Stomach (tissue), 9 donors: ENCODE measurements around the gene NOC2L. TPM values are rescaled to one million over a fixed set of nuclear protein-coding genes. Genes with fewer than 3 reads are reported as not detected.

Experiments
- DNase-seq, 2 donors: peaks; one replicate each; pipeline versions ENCODE4 v3.0.0 to v3.0.0-alpha.2; 2013 to 2019
- H3K27ac ChIP-seq, 5 donors: fragments of 200-600 bp in 4 of 5; sonication (generic) in 4 of 5; one replicate each; pipeline ENCODE4 v1.5.1; 2013 to 2019; ENCODE audit warnings: mild to moderate bottlenecking in 1 of 5, moderate library complexity in 1 of 5
- H3K27me3 ChIP-seq, 3 donors: fragments of 200-600 bp; sonication (generic); one replicate each; pipeline ENCODE4 v1.5.1; 2017 to 2019; ENCODE audit warnings: mixed run types in 1 of 3
- H3K36me3 ChIP-seq, 4 donors: fragments of 200-600 bp; sonication (generic); 1 replicate in 3 of 4; 2 replicates in 1 of 4; pipeline ENCODE4 v1.5.1; 2016 to 2019
- H3K4me1 ChIP-seq, 4 donors: fragments of 200-600 bp; sonication (generic); one replicate each; pipeline ENCODE4 v1.5.1; 2016 to 2019
- H3K4me3 ChIP-seq, 4 donors: fragments of 200-600 bp; sonication (generic) in 3 of 4; one replicate each; pipeline ENCODE4 v1.5.1; 2016 to 2019; ENCODE audit warnings: mild to moderate bottlenecking in 1 of 4
- H3K9me3 ChIP-seq, 4 donors: fragments of 200-600 bp; sonication (generic); one replicate each; pipeline ENCODE4 v1.5.1; 2016 to 2019
- CTCF ChIP-seq, 7 experiments: fragments of 450-650 bp in 4 of 7; fragments of 200-600 bp in 3 of 7; sonication (generic) in 3 of 7; IDR thresholded peaks; one replicate each; pipeline ENCODE4 v1.5.1; 2016 to 2019; ENCODE audit warnings: antibody characterized with exemption in 7 of 7, control low read depth in 2 of 7, mild to moderate bottlenecking in 1 of 7
- EP300 ChIP-seq: sonication (generic); formaldehyde crosslinking; IDR thresholded peaks from one replicate; pipeline ENCODE4 v1.6.1; 2017; ENCODE audit warnings: antibody characterized with exemption
- POLR2A ChIP-seq, 4 donors: fragments of 450-650 bp; IDR thresholded peaks; one replicate each; pipeline ENCODE4 v1.6.1; 2016; ENCODE audit warnings: antibody characterized with exemption in 4 of 4, control low read depth in 2 of 4, mild to moderate bottlenecking in 1 of 4, moderate library complexity in 1 of 4
- POLR2AphosphoS5 ChIP-seq, 3 donors: sonication (generic); formaldehyde crosslinking; IDR thresholded peaks; one replicate each; pipeline ENCODE4 v1.6.1; 2016; ENCODE audit warnings: antibody characterized with exemption in 3 of 3
- WGBS, 5 donors: extraction: QIAGEN DNeasy Blood & Tissue Kit in 3 of 5; methylation state at CpG; one replicate each; pipeline versions ENCODE4 v1.1.5 to v1.1.7; 2013 to 2018; 5-methylcytosine and 5-hydroxymethylcytosine counted together
- intact Hi-C: fragments of 100-400 bp; cut with DNase I; formaldehyde crosslinking; loops from one replicate; pipeline ENCODE4 v1.15.1; 2023; ENCODE audit warnings: low total_unique reads
- polyA plus RNA-seq, 3 donors: library from polyadenylated mRNA; stranded (reverse); fragments of 200-250 nt; gene quantifications; one replicate each; pipeline ENCODE4 v1.2.3, GENCODE V29; 2013
- total RNA-seq, 5 donors: library from RNA; depleted of rRNA; stranded (reverse); fragments of >200 nt; gene quantifications; one replicate each; pipeline versions ENCODE4 v1.1.0 to v1.2.3, GENCODE V29; 2014 to 2016
- donor health status: healthy with polysubstance abuse.
- donor health status: Bipolar disorder and iron deficiency.
- donor health status: healthy.

The NOC2L gene
- total and polyA plus RNA-seq, 8 donors = 30.4 to 69.2 (median 45.2) TPM

- DNase-seq = no peak
- WGBS, 5 donors = 36 to 46% (median 44%) methylated on average over 6 to 7 of the region's 7 CpGs
- H3K4me3 ChIP-seq = no peak overlapping the region
- peaks cover 0 to 94% (median 17%) of the 10 kb centered on the region in 3 donors for H3K27me3 ChIP-seq
- TF ChIP-seq POLR2A (IDR thresholded peaks at IDR 0.05) = no peak
- TF ChIP-seq EP300 = no peak
- TF ChIP-seq CTCF (IDR thresholded peaks at IDR 0.05) = no peak
- TF ChIP-seq POLR2AphosphoS5 (IDR thresholded peaks at IDR 0.05) = no peak
- no peaks in the 10 kb centered on the region for H3K36me3 ChIP-seq
- intact Hi-C loops = no loop called here
- peak overlapping the region in 1 of 5 donors; percentile 49 for H3K27ac ChIP-seq
- peaks cover 30 to 47% (median 39%) of the 10 kb centered on the region in 4 donors for H3K4me1 ChIP-seq
- H3K9me3 ChIP-seq = no peaks in the 10 kb centered on the region
Measured at GRCh38 chr1:917076-917459, 42.0 kb downstream of the NOC2L start.

- H3K36me3 ChIP-seq = no peaks in the 10 kb centered on the region
- WGBS, 5 donors = 15 to 25% (median 18%) methylated on average over 25 to 31 of the region's 31 CpGs
- peaks cover 29 to 44% (median 38%) of the 10 kb centered on the region in 4 donors for H3K4me1 ChIP-seq
- H3K27me3 ChIP-seq = peaks cover 0 to 94% (median 17%) of the 10 kb centered on the region in 3 donors
- no peaks in the 10 kb centered on the region for H3K9me3 ChIP-seq
- H3K27ac ChIP-seq = peak overlapping the region in 2 of 5 donors; percentile 22 to 49
- TF ChIP-seq EP300 (no peak), POLR2A (IDR thresholded peaks at IDR 0.05) (no peak), POLR2AphosphoS5 (IDR thresholded peaks at IDR 0.05) (no peak), CTCF (IDR thresholded peaks at IDR 0.05) (no peak)
- no peak overlapping the region for H3K4me3 ChIP-seq
- peak; percentile 75 to 85 for DNase-seq
- intact Hi-C loops = no loop called here
Measured at GRCh38 chr1:916173-917075, 42.6 kb downstream of the NOC2L start.

GRCh38 chr1:915295-916172, 43.5 kb downstream of the NOC2L start:
- H3K27me3 ChIP-seq = peaks cover 0 to 94% (median 16%) of the 10 kb centered on the region in 3 donors
- peaks cover 27 to 44% (median 38%) of the 10 kb centered on the region in 4 donors for H3K4me1 ChIP-seq
- intact Hi-C loops = no loop called here

More at GRCh38 chr1:915295-916172, 43.5 kb downstream of the NOC2L start:
- H3K27ac ChIP-seq = no peak overlapping the region
- H3K36me3 ChIP-seq = no peaks in the 10 kb centered on the region
- no peak overlapping the region for H3K4me3 ChIP-seq
- no peaks in the 10 kb centered on the region for H3K9me3 ChIP-seq
- TF ChIP-seq CTCF (IDR thresholded peaks at IDR 0.05) (no peak), POLR2A (IDR thresholded peaks at IDR 0.05) (no peak), POLR2AphosphoS5 (IDR thresholded peaks at IDR 0.05) (no peak), EP300 (no peak)
- WGBS, 5 donors = 81 to 86% (median 85%) methylated on average over 27 to 28 of the region's 28 CpGs
- DNase-seq = no peak
